Right lobe of liver (tissue), 4 donors: ENCODE data around the gene IPCEF1.

Source experiments
- POLR2A ChIP-seq: fragments of 450-650 bp; IDR thresholded peaks from one replicate; pipeline ENCODE4 v1.6.1; 2017; ENCODE audit warnings: antibody characterized with exemption, mild to moderate bottlenecking
- TF ChIP-seq, protein P1 (sequence below), 4 donors: fragments of 200-600 bp in 3 of 4; fragments of 450-650 bp in 1 of 4; IDR thresholded peaks; one replicate each; pipeline versions ENCODE4 v1.5.1 to v1.8.0; 2016 to 2022; ENCODE audit warnings: antibody characterized with exemption in 4 of 4, mild to moderate bottlenecking in 2 of 4
- donor health status: DM: no; HTN: no; CAD: no.
- donor health status: DM: no; HTN: no; CAD: no.
- donor health status: DM: no; HTN: yes; CAD: no.

DNA sequence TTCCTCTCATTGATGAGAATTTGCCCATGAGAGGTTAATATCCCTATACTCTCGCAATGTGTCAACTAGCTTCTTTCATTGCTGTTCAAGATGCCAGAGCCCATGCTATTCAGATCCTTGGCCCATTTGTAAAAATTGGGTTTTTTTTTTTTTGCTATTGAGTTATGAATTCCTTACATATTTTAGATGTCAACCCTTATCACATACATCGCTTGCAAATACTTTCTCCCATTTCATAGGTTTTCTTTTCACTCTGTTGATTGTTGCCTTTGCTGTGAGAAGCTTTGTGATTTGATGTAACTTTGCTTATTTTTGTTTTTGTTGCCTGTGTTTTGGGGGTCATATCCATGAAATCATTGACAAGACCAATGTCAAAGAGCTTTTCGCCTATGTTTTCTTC lies 32.2 kb upstream of the IPCEF1 start:
- no peak for TF ChIP-seq POLR2A
- TF ChIP-seq, protein P1, sequence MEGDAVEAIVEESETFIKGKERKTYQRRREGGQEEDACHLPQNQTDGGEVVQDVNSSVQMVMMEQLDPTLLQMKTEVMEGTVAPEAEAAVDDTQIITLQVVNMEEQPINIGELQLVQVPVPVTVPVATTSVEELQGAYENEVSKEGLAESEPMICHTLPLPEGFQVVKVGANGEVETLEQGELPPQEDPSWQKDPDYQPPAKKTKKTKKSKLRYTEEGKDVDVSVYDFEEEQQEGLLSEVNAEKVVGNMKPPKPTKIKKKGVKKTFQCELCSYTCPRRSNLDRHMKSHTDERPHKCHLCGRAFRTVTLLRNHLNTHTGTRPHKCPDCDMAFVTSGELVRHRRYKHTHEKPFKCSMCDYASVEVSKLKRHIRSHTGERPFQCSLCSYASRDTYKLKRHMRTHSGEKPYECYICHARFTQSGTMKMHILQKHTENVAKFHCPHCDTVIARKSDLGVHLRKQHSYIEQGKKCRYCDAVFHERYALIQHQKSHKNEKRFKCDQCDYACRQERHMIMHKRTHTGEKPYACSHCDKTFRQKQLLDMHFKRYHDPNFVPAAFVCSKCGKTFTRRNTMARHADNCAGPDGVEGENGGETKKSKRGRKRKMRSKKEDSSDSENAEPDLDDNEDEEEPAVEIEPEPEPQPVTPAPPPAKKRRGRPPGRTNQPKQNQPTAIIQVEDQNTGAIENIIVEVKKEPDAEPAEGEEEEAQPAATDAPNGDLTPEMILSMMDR (IDR thresholded peaks at IDR 0.05), result no peak
